WTC11 (cell line): Measurements from ENCODE around the gene SRPRB. TPM values are rescaled to one million over a fixed set of nuclear protein-coding genes. Genes with fewer than 3 reads are reported as not detected.

Experiments
- ATAC-seq: fragments of 200-7000 bp; cut with Tn5 transposase; 2 replicates; pipeline ENCODE4 v1.10.0; 2021; ENCODE audit warnings: mild to moderate bottlenecking, moderate library complexity
- CTCF ChIA-PET: fragments of 300-600 bp; sonication (Branson Sonifier 250); formaldehyde crosslinking; loops from one replicate; lab custom pipeline; 2021; ENCODE audit warnings: antibody characterized with exemption; lab: Charles Lee
- POLR2A ChIA-PET: fragments of 350-600 bp; sonication (Branson Sonifier 250); formaldehyde crosslinking; loops from one replicate; lab custom pipeline; 2021; ENCODE audit warnings: antibody characterized with exemption; lab: Charles Lee
- DNase-seq: peaks from one replicate; pipeline ENCODE4 v3.0.0; 2021; ENCODE audit warnings: low spot score
- H3K27ac Mint-ChIP-seq: 2 replicates; pipeline ENCODE4 v1.8.0; 2021; ENCODE audit warnings: mixed read lengths
- H3K27me3 Mint-ChIP-seq: 2 replicates; pipeline ENCODE4 v1.8.0; 2021; ENCODE audit warnings: low read depth, mild to moderate bottlenecking, moderate library complexity, mixed read lengths
- H3K36me3 Mint-ChIP-seq: 2 replicates; pipeline ENCODE4 v1.8.0; 2021; ENCODE audit warnings: mixed read lengths
- H3K4me1 Mint-ChIP-seq: 2 replicates; pipeline ENCODE4 v1.8.0; 2022; ENCODE audit warnings: mixed read lengths
- H3K4me3 Mint-ChIP-seq: 2 replicates; pipeline ENCODE4 v1.8.0; 2021; ENCODE audit warnings: mild to moderate bottlenecking, moderate library complexity, mixed read lengths
- H3K9me3 Mint-ChIP-seq: 2 replicates; pipeline ENCODE4 v1.8.0; 2021; ENCODE audit warnings: mixed read lengths
- ATF2 ChIP-seq: sonication (generic); formaldehyde crosslinking; IDR thresholded peaks from 2 replicates; pipeline ENCODE4 v1.8.1; 2022; ENCODE audit warnings: low read depth, missing genetic modification reagents, borderline replicate concordance
- ELF4 ChIP-seq: sonication (generic); formaldehyde crosslinking; IDR thresholded peaks from 2 replicates; pipeline ENCODE4 v1.8.1; 2022; ENCODE audit warnings: low read depth, mild to moderate bottlenecking, moderate library complexity, missing genetic modification reagents
- FOXJ3 ChIP-seq: sonication (generic); formaldehyde crosslinking; IDR thresholded peaks from 2 replicates; pipeline ENCODE4 v1.9.0; 2021; ENCODE audit warnings: missing genetic modification reagents, mild to moderate bottlenecking, borderline replicate concordance
- GABPB1 ChIP-seq: sonication (generic); formaldehyde crosslinking; IDR thresholded peaks from 2 replicates; pipeline ENCODE4 v1.8.1; 2023; ENCODE audit warnings: mild to moderate bottlenecking, missing genetic modification reagents
- GRHL2 ChIP-seq: fragments of 250-450 bp; sonication (Bioruptor Pico); IDR thresholded peaks from 2 replicates; pipeline ENCODE4 v1.8.0; 2022; ENCODE audit warnings: mild to moderate bottlenecking, moderate library complexity; ENCODE audit not compliant: insufficient replicate concordance, severe bottlenecking
- GTF2I ChIP-seq: fragments of 250-450 bp; sonication (Bioruptor Pico); conservative IDR thresholded peaks from 2 replicates; pipeline ENCODE4 v1.4.0; 2021; ENCODE audit warnings: mild to moderate bottlenecking
- JAZF1 ChIP-seq: fragments of 250-450 bp; sonication (Bioruptor Pico); IDR thresholded peaks from 2 replicates; pipeline ENCODE4 v1.9.0; 2021; ENCODE audit warnings: moderate library complexity, mild to moderate bottlenecking, inconsistent platforms
- NFATC4 ChIP-seq: fragments of 250-450 bp; sonication (Bioruptor Pico); IDR thresholded peaks from 2 replicates; pipeline ENCODE4 v1.9.0; 2021; ENCODE audit warnings: mild to moderate bottlenecking
- NR1H2 ChIP-seq: sonication (generic); formaldehyde crosslinking; IDR thresholded peaks from 2 replicates; pipeline ENCODE4 v1.9.0; 2021; ENCODE audit warnings: mild to moderate bottlenecking, moderate library complexity, missing genetic modification reagents
- RELA ChIP-seq: sonication (generic); formaldehyde crosslinking; IDR thresholded peaks from 2 replicates; pipeline ENCODE4 v1.8.1; 2022; ENCODE audit warnings: missing genetic modification reagents, mild to moderate bottlenecking, borderline replicate concordance
- TEAD1 ChIP-seq: sonication (generic); formaldehyde crosslinking; IDR thresholded peaks from 2 replicates; pipeline ENCODE4 v1.8.0; 2022; ENCODE audit warnings: mild to moderate bottlenecking, missing genetic modification reagents
- TP53 ChIP-seq: sonication (generic); formaldehyde crosslinking; IDR thresholded peaks from 2 replicates; pipeline ENCODE4 v1.8.1; 2023; ENCODE audit warnings: mild to moderate bottlenecking, missing genetic modification reagents
- ZBTB21 ChIP-seq: sonication (generic); formaldehyde crosslinking; IDR thresholded peaks from 2 replicates; pipeline ENCODE4 v1.8.1; 2023; ENCODE audit warnings: mild to moderate bottlenecking, missing genetic modification reagents, borderline replicate concordance
- ZNF138 ChIP-seq: sonication (generic); formaldehyde crosslinking; conservative IDR thresholded peaks from 2 replicates; pipeline ENCODE4 v1.8.1; 2022; ENCODE audit warnings: mild to moderate bottlenecking, moderate library complexity, missing genetic modification reagents
- total RNA-seq: library from RNA; stranded (reverse); gene quantifications from 3 replicates; pipeline ENCODE4 v1.2.3, GENCODE V29; 2021
- TF ChIP-seq, protein P1 (sequence below): sonication (generic); formaldehyde crosslinking; IDR thresholded peaks from 2 replicates; pipeline ENCODE4 v1.8.0; 2023; ENCODE audit warnings: missing genetic modification reagents
- TF ChIP-seq, protein P2 (sequence below): sonication (generic); formaldehyde crosslinking; conservative IDR thresholded peaks from 2 replicates; pipeline ENCODE4 v1.8.1; 2023; ENCODE audit warnings: mild to moderate bottlenecking, low read depth, missing genetic modification reagents, moderate library complexity
- TF ChIP-seq, protein P3 (sequence below): sonication (generic); formaldehyde crosslinking; IDR thresholded peaks from 2 replicates; pipeline ENCODE4 v1.8.0; 2022; ENCODE audit warnings: mild to moderate bottlenecking, missing genetic modification reagents
- TF ChIP-seq, protein P4 (sequence below): fragments of 250-450 bp; sonication (Bioruptor Pico); conservative IDR thresholded peaks from 2 replicates; pipeline ENCODE4 v1.9.0; 2021; ENCODE audit warnings: mild to moderate bottlenecking

Gene SRPRB
- total RNA-seq, 1 experiment from 2014 or later, result 40.9 TPM

- TF ChIP-seq NFATC4 (CRISPR knock-in tag) (no peak), FOXJ3 (CRISPR knock-in tag) (no peak), RELA (CRISPR knock-in tag) (no peak), ZBTB21 (CRISPR knock-in tag) (no peak), GRHL2 (no peak), GTF2I (CRISPR knock-in tag) (no peak), GABPB1 (no peak), NR1H2 (CRISPR knock-in tag) (no peak), TP53 (CRISPR knock-in tag) (no peak)
- TF ChIP-seq, protein P1, sequence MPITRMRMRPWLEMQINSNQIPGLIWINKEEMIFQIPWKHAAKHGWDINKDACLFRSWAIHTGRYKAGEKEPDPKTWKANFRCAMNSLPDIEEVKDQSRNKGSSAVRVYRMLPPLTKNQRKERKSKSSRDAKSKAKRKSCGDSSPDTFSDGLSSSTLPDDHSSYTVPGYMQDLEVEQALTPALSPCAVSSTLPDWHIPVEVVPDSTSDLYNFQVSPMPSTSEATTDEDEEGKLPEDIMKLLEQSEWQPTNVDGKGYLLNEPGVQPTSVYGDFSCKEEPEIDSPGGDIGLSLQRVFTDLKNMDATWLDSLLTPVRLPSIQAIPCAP, result no peak
- TF ChIP-seq, protein P2, sequence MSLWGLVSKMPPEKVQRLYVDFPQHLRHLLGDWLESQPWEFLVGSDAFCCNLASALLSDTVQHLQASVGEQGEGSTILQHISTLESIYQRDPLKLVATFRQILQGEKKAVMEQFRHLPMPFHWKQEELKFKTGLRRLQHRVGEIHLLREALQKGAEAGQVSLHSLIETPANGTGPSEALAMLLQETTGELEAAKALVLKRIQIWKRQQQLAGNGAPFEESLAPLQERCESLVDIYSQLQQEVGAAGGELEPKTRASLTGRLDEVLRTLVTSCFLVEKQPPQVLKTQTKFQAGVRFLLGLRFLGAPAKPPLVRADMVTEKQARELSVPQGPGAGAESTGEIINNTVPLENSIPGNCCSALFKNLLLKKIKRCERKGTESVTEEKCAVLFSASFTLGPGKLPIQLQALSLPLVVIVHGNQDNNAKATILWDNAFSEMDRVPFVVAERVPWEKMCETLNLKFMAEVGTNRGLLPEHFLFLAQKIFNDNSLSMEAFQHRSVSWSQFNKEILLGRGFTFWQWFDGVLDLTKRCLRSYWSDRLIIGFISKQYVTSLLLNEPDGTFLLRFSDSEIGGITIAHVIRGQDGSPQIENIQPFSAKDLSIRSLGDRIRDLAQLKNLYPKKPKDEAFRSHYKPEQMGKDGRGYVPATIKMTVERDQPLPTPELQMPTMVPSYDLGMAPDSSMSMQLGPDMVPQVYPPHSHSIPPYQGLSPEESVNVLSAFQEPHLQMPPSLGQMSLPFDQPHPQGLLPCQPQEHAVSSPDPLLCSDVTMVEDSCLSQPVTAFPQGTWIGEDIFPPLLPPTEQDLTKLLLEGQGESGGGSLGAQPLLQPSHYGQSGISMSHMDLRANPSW (CRISPR knock-in tag), result no peak
- TF ChIP-seq, protein P3, sequence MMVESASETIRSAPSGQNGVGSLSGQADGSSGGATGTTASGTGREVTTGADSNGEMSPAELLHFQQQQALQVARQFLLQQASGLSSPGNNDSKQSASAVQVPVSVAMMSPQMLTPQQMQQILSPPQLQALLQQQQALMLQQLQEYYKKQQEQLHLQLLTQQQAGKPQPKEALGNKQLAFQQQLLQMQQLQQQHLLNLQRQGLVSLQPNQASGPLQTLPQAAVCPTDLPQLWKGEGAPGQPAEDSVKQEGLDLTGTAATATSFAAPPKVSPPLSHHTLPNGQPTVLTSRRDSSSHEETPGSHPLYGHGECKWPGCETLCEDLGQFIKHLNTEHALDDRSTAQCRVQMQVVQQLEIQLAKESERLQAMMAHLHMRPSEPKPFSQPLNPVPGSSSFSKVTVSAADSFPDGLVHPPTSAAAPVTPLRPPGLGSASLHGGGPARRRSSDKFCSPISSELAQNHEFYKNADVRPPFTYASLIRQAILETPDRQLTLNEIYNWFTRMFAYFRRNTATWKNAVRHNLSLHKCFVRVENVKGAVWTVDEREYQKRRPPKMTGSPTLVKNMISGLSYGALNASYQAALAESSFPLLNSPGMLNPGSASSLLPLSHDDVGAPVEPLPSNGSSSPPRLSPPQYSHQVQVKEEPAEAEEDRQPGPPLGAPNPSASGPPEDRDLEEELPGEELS, result no peak
- POLR2A ChIA-PET, result no interaction called here
- no peak for ATAC-seq
- Mint-ChIP-seq H3K27ac (no peak overlapping the region), H3K4me3 (no peak overlapping the region), H3K4me1 (peaks cover 27% of the 10 kb centered on the region), H3K9me3 (no peaks in the 10 kb centered on the region), H3K36me3 (no peaks in the 10 kb centered on the region), H3K27me3 (no peaks in the 10 kb centered on the region)
- CTCF ChIA-PET, result interaction anchor here (2.0 kb wide), 1 partner anchor 23 kb away, joined by 5 read pairs; no protein-coding TSS in a partner anchor
- no peak for DNase-seq
These were observed 50.7 kb downstream of the SRPRB start for GRCh38 chr3:133856316-133856715.

DNA sequence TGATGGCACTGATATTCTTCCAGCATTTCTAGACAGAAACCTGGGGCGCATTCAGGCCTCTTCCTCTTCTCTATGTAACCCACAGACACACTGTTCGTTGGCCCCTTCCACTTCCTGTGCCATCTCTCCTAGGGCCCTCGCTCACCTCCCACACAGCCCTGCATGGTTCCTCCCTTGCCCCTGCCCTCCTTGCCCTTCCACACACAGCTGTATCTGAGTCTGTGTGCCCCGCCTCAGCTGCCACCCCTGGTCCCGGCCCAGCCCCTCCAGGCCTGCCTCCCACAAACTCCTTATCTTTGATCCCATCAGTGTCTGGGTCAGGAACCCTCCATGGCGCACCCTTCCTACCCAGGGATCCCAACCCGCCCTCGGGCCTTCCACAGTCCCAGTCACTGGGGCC lies 52.2 kb downstream of the SRPRB start:
- ATAC-seq, result no peak
- no peaks in the 10 kb centered on the region for H3K9me3 Mint-ChIP-seq
- TF ChIP-seq ZNF138 (CRISPR knock-in tag), result no peak
- no peak for TF ChIP-seq ELF4 (CRISPR knock-in tag)
- TF ChIP-seq, protein P2 (CRISPR knock-in tag), result no peak
- TF ChIP-seq, protein P3, result no peak
- no peak for TF ChIP-seq ATF2 (CRISPR knock-in tag)
- no peak for TF ChIP-seq JAZF1
- TF ChIP-seq, protein P4, sequence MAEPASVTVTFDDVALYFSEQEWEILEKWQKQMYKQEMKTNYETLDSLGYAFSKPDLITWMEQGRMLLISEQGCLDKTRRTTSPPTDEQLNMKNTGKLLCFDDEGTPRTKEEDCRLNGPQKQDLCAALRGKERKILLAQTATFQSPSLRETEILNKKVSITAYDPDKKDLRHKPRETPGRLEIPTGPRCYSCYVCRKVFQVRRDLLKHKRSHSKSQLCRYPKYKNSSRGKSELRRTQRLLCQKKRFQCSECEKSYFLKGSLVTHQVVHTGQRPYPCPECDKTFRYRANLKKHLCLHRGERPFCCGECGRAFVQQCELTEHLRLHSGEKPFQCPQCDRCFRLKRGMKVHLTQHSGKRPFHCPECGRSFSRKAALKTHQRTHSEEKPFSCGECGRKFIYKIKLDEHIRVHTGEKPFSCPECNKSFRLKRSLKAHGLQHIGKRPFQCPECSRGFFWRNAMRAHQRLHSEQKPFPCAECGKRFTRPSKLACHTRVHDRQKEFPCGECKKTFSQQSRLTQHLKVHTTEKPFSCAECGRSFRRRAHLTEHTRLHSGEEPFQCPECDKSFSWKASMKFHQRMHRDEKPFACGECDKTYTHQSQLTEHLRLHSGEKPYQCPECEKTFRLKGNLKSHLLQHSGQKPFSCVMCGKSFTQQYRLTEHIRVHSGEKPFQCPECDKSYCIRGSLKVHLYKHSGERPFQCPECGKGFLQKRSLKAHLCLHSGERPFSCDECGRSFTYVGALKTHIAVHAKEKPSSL (CRISPR knock-in tag), result no peak
- TF ChIP-seq TEAD1 (CRISPR knock-in tag), result no peak

More for the DNA sequence above, 52.2 kb downstream of the SRPRB start:
- Mint-ChIP-seq H3K27me3 (no peaks in the 10 kb centered on the region), H3K27ac (0 out of 2 replicates have a peak overlapping the region, but pooled peaks have one; percentile 53), H3K4me1 (peaks cover 27% of the 10 kb centered on the region), H3K36me3 (no peaks in the 10 kb centered on the region), H3K4me3 (no peak overlapping the region)
- no peak for DNase-seq
- ChIA-PET CTCF (interaction anchor here (1.4 kb wide), 1 partner anchor 25 kb away, joined by 3 read pairs; no protein-coding TSS in a partner anchor), POLR2A (no interaction called here)
